ENCODE measurements around the gene RTN4R.

RTN4R gene

DNA sequence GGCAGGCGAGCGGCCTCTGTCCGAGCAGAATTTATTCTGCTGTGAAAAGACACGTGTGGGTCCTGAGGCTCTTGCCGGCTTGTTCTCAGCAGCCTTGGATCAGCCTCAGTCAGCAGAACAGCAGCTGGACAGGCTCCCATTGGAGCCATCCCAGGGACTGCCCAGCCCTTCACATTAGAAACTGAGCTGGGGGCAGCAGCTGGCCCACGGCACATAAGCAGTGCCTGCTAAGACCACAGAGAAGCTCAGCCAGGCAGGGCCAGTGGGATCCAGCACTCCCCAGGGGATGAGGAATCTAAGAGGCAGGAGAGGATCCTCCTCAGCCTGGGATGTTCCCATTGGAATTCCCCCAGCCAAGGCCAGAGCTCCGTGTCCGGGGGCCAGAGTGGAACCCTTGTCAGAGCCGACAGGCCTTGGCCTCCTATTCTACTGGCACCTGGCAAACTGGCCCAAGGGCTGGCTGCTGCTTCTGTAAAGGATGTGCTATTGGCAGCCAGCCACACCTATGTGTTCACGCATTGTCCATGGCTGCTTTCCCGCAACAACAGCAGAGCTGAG lies 18.2 kb downstream of the RTN4R start:
- Histone ChIP-seq H3K27ac (ENCODE audit: low read length, poor library complexity, severe bottlenecking) (no peak overlapping the region), H3K79me1 (replicated peaks; ENCODE audit: low read length, poor library complexity, severe bottlenecking) (no peaks in the 10 kb centered on the region), H3K36me3 (ENCODE audit: control insufficient read depth in 1 of 2, insufficient read depth in 2 of 2, low read depth in 1 of 2, low read length in 2 of 2) (no peaks in the 10 kb centered on the region), H3K4me1 (ENCODE audit: control insufficient read depth, insufficient read depth, low read depth, low read length) (peaks cover 39% of the 10 kb centered on the region), H2BK15ac (ENCODE audit: low read depth, poor library complexity, severe bottlenecking) (no peak overlapping the region), H3K18ac (ENCODE audit: low read depth in 1 of 2, low read length in 2 of 2) (no peak overlapping the region), H3K9me3 (ENCODE audit: control insufficient read depth, low read length) (no peaks in the 10 kb centered on the region), H3K14ac (ENCODE audit: low read length in 2 of 2) (no peak overlapping the region), H2BK12ac (ENCODE audit: low read length in 2 of 2) (no peak overlapping the region), H3K27me3 (ENCODE audit: control insufficient read depth in 1 of 2, insufficient read depth in 1 of 2, low read length in 2 of 2) (peaks cover 0 to 24% of the 10 kb centered on the region in 2 experiments), H2BK5ac (ENCODE audit: low read depth, low read length, poor library complexity, severe bottlenecking) (no peak overlapping the region), H2AK5ac (ENCODE audit: low read length, severe bottlenecking) (no peak overlapping the region), H2BK120ac (ENCODE audit: low read depth, low read length) (no peak overlapping the region), H4K91ac (ENCODE audit: low read length) (no peak overlapping the region), H3K4me2 (ENCODE audit: low read length, poor library complexity, severe bottlenecking) (no peak overlapping the region), H3K4ac (ENCODE audit: low read depth in 1 of 2, low read length in 2 of 2) (no peak overlapping the region), H3K9ac (ENCODE audit: low read length) (no peak overlapping the region), H2AFZ (ENCODE audit: low read depth, low read length) (no peak overlapping the region), H4K8ac (ENCODE audit: low read length) (no peak overlapping the region), H3K23ac (ENCODE audit: low read length in 2 of 2) (no peak overlapping the region), H3K4me3 (ENCODE audit: insufficient read depth in 1 of 2, low read depth in 1 of 2, low read length in 2 of 2) (no peak overlapping the region)
- DNase-seq, result no peak
- WGBS, result 86% methylated on average over 11 of the region's 11 CpGs

DNA sequence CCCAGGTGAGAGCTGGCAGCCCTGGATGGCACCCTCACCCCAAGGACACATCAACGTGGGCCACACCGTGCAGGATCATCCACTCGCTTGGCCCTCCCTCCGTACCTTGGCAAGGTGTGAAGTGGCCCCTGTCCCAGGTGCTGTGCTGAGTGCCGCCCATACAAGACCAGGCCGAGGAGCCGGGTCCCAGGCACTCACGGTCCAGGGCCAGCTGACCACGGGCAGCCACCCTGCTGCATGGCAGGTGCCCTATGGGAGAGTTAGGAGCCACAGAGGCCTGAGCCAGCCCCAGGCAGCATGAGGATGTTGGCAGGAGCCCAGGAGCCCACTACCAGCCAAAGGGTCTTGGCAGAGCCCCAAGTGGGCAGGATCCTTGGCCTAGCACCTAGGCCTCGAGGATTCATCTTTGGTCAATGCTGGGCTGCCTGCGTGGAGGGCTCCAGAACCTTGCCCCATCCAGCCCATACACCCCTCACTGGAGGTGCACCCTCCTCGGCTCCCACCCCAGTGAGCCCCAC lies 19.6 kb downstream of the RTN4R start:
- Histone ChIP-seq H3K4ac (ENCODE audit: low read depth in 1 of 2, low read length in 2 of 2) (no peak overlapping the region), H3K14ac (ENCODE audit: low read length in 2 of 2) (no peak overlapping the region)

DNA sequence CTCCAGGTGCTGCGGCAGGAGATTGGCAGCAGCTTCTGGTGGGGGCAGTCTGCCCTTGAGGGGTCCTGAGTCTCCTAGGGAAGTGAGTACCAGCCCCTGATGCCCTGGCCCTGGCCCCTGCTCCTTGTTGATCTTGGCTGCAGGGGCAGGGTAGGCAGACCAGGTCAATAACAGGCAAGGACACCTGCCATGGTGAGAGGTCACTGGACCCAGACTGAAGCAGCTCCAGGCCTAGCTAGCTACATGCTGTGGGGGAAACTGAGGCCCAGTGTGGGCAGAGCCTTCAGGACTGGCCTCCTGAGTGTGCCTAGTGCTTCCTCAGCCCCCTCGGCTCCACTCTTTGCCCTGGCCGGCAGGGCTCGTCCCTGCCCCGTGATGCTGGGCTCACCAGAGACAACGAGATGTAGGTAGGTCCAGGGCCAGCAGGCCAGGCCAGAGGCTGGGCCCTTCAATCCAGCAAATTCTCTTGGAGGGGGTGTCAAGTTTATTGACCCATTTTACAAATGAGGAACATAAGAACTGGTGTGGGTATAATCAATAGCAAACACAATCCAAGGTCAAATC lies 20.4 kb downstream of the RTN4R start:
- WGBS, result 87% methylated on average over 6 of the region's 6 CpGs

More for the DNA sequence above, 19.6 kb downstream of the RTN4R start:
- Histone ChIP-seq H3K18ac (ENCODE audit: low read depth in 1 of 2, low read length in 2 of 2) (no peak overlapping the region), H2BK15ac (ENCODE audit: low read depth, poor library complexity, severe bottlenecking) (no peak overlapping the region), H3K4me3 (ENCODE audit: insufficient read depth in 1 of 2, low read depth in 1 of 2, low read length in 2 of 2) (no peak overlapping the region), H3K23ac (ENCODE audit: low read length in 2 of 2) (no peak overlapping the region), H4K8ac (ENCODE audit: low read length) (no peak overlapping the region), H4K91ac (ENCODE audit: low read length) (no peak overlapping the region), H3K9ac (ENCODE audit: low read length) (no peak overlapping the region), H3K27me3 (ENCODE audit: control insufficient read depth in 1 of 2, insufficient read depth in 1 of 2, low read length in 2 of 2) (peaks cover 0 to 24% of the 10 kb centered on the region in 2 experiments), H3K9me3 (ENCODE audit: control insufficient read depth, low read length) (no peaks in the 10 kb centered on the region), H2AFZ (ENCODE audit: low read depth, low read length) (no peak overlapping the region), H2BK5ac (ENCODE audit: low read depth, low read length, poor library complexity, severe bottlenecking) (no peak overlapping the region), H3K36me3 (ENCODE audit: control insufficient read depth in 1 of 2, insufficient read depth in 2 of 2, low read depth in 1 of 2, low read length in 2 of 2) (no peaks in the 10 kb centered on the region), H2AK5ac (ENCODE audit: low read length, severe bottlenecking) (no peak overlapping the region), H3K4me1 (ENCODE audit: control insufficient read depth, insufficient read depth, low read depth, low read length) (peaks cover 53% of the 10 kb centered on the region), H2BK120ac (ENCODE audit: low read depth, low read length) (no peak overlapping the region), H3K27ac (ENCODE audit: low read length, poor library complexity, severe bottlenecking) (no peak overlapping the region), H3K4me2 (ENCODE audit: low read length, poor library complexity, severe bottlenecking) (no peak overlapping the region), H3K79me1 (replicated peaks; ENCODE audit: low read length, poor library complexity, severe bottlenecking) (no peaks in the 10 kb centered on the region), H2BK12ac (ENCODE audit: low read length in 2 of 2) (peak overlapping the region in 1 of 2 experiments; percentile 33)
- DNase-seq, result no peak
- 91% methylated on average over 12 of the region's 12 CpGs for WGBS

DNA sequence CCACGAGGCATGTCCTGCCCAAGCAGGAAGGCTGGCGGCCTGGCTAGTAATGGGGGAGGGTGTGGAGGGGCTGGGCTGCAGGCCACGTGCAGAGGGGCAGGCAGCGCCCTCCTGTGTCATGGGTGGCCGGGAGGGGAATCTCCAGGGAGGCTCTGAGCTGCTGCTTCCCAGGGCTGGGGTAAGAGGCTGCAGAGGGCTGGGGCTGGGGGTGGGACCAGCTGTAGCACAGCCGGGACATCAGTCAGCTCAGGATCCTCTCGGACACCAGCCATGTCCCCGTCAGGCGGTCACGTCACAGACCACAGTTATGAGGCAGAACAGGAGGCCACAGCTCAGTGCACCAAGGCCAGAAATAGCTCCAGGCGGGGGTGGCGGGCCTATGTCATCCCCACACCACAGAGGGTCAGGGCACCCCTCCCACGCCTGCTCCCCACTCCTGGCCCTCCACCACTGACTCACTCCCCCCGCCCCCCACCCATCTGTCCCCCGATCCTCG lies 21.1 kb downstream of the RTN4R start:
- H3K23ac ChIP-seq (ENCODE audit: low read length in 2 of 2), result no peak overlapping the region
- no peak overlapping the region for H3K4ac ChIP-seq (ENCODE audit: low read depth in 1 of 2, low read length in 2 of 2)
- H3K14ac ChIP-seq (ENCODE audit: low read length in 2 of 2), result no peak overlapping the region
- H3K9me3 ChIP-seq (ENCODE audit: control insufficient read depth, low read length), result no peaks in the 10 kb centered on the region
- H3K4me1 ChIP-seq (ENCODE audit: control insufficient read depth, insufficient read depth, low read depth, low read length), result peaks cover 61% of the 10 kb centered on the region
- WGBS, result 68% methylated on average over 16 of the region's 16 CpGs
- H3K4me2 ChIP-seq (ENCODE audit: low read length, poor library complexity, severe bottlenecking), result no peak overlapping the region
- H2BK15ac ChIP-seq (ENCODE audit: low read depth, poor library complexity, severe bottlenecking), result no peak overlapping the region
- no peak overlapping the region for H2BK5ac ChIP-seq (ENCODE audit: low read depth, low read length, poor library complexity, severe bottlenecking)
- no peak overlapping the region for H2AK5ac ChIP-seq (ENCODE audit: low read length, severe bottlenecking)
- no peak overlapping the region for H3K9ac ChIP-seq (ENCODE audit: low read length)
- no peak overlapping the region for H3K4me3 ChIP-seq (ENCODE audit: insufficient read depth in 1 of 2, low read depth in 1 of 2, low read length in 2 of 2)
- peak; percentile 72 for DNase-seq
- H4K91ac ChIP-seq (ENCODE audit: low read length), result no peak overlapping the region
- H3K27ac ChIP-seq (ENCODE audit: low read length, poor library complexity, severe bottlenecking), result no peak overlapping the region
- H2BK120ac ChIP-seq (ENCODE audit: low read depth, low read length), result no peak overlapping the region
- H2AFZ ChIP-seq (ENCODE audit: low read depth, low read length), result no peak overlapping the region
- H3K79me1 ChIP-seq (replicated peaks; ENCODE audit: low read length, poor library complexity, severe bottlenecking), result no peaks in the 10 kb centered on the region
- no peak overlapping the region for H2BK12ac ChIP-seq (ENCODE audit: low read length in 2 of 2)
- H3K18ac ChIP-seq (ENCODE audit: low read depth in 1 of 2, low read length in 2 of 2), result no peak overlapping the region
- peaks cover 0 to 6% of the 10 kb centered on the region in 2 experiments for H3K36me3 ChIP-seq (ENCODE audit: control insufficient read depth in 1 of 2, insufficient read depth in 2 of 2, low read depth in 1 of 2, low read length in 2 of 2)
- H3K27me3 ChIP-seq (ENCODE audit: control insufficient read depth in 1 of 2, insufficient read depth in 1 of 2, low read length in 2 of 2), result peaks cover 0 to 19% of the 10 kb centered on the region in 2 experiments
- peak overlapping the region; percentile 16 for H4K8ac ChIP-seq (ENCODE audit: low read length)

More for the DNA sequence above, 20.4 kb downstream of the RTN4R start:
- Histone ChIP-seq H2BK12ac (ENCODE audit: low read length in 2 of 2) (no peak overlapping the region), H3K14ac (ENCODE audit: low read length in 2 of 2) (no peak overlapping the region), H3K4me1 (ENCODE audit: control insufficient read depth, insufficient read depth, low read depth, low read length) (peaks cover 61% of the 10 kb centered on the region), H3K23ac (ENCODE audit: low read length in 2 of 2) (no peak overlapping the region), H2BK15ac (ENCODE audit: low read depth, poor library complexity, severe bottlenecking) (no peak overlapping the region), H3K27ac (ENCODE audit: low read length, poor library complexity, severe bottlenecking) (no peak overlapping the region), H3K79me1 (replicated peaks; ENCODE audit: low read length, poor library complexity, severe bottlenecking) (no peaks in the 10 kb centered on the region), H3K9ac (ENCODE audit: low read length) (no peak overlapping the region), H3K27me3 (ENCODE audit: control insufficient read depth in 1 of 2, insufficient read depth in 1 of 2, low read length in 2 of 2) (peaks cover 0 to 24% of the 10 kb centered on the region in 2 experiments), H3K4ac (ENCODE audit: low read depth in 1 of 2, low read length in 2 of 2) (no peak overlapping the region), H4K91ac (ENCODE audit: low read length) (no peak overlapping the region), H4K8ac (ENCODE audit: low read length) (no peak overlapping the region), H2BK5ac (ENCODE audit: low read depth, low read length, poor library complexity, severe bottlenecking) (no peak overlapping the region), H3K9me3 (ENCODE audit: control insufficient read depth, low read length) (no peaks in the 10 kb centered on the region), H3K4me3 (ENCODE audit: insufficient read depth in 1 of 2, low read depth in 1 of 2, low read length in 2 of 2) (no peak overlapping the region), H2BK120ac (ENCODE audit: low read depth, low read length) (no peak overlapping the region), H3K18ac (ENCODE audit: low read depth in 1 of 2, low read length in 2 of 2) (no peak overlapping the region), H3K4me2 (ENCODE audit: low read length, poor library complexity, severe bottlenecking) (no peak overlapping the region), H2AFZ (ENCODE audit: low read depth, low read length) (no peak overlapping the region), H2AK5ac (ENCODE audit: low read length, severe bottlenecking) (no peak overlapping the region), H3K36me3 (ENCODE audit: control insufficient read depth in 1 of 2, insufficient read depth in 2 of 2, low read depth in 1 of 2, low read length in 2 of 2) (no peaks in the 10 kb centered on the region)
- no peak for DNase-seq

All from mesenchymal stem cell (in vitro differentiated cells and primary cell).